Measurements from ENCODE around the gene FUZ.

DNA sequence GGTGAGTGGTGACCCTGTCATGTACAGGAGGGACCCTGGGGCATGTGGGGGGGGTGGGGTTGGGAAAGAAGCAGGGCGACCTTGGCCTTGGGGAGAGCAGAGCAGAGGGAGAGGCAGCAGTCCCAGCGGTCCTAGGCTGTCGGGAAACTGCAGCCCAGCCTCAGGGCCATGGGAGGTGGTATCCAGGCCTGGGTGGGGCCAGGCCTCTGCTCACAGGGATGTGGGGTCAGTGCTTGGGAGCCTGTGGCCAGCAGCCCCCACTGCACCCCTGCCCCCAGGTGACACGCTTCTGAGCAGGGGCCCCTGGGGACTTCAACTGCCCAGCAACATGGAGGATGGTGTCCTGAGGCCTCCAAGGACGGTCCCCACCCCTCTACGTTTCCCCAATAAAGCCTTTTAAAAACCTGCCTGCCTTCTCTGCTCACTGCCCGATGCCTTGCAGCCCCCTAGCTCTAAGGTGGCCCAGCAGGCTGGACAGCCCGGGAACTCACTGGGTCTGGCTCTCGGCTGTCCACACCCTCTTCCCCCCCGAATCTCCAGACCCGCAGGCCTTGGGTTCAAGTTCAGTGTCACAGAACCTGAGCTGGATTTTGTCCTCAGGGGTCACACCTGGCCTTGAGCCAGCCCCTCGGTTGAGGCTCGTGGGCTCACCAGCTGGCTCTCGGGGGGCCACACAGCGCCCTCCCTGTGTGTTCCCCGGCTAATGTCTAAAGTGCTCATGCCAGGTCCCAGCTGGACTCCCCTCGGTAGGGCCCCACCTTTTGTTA, 47.4 kb upstream of the FUZ start:
- TF ChIP-seq, protein P1, sequence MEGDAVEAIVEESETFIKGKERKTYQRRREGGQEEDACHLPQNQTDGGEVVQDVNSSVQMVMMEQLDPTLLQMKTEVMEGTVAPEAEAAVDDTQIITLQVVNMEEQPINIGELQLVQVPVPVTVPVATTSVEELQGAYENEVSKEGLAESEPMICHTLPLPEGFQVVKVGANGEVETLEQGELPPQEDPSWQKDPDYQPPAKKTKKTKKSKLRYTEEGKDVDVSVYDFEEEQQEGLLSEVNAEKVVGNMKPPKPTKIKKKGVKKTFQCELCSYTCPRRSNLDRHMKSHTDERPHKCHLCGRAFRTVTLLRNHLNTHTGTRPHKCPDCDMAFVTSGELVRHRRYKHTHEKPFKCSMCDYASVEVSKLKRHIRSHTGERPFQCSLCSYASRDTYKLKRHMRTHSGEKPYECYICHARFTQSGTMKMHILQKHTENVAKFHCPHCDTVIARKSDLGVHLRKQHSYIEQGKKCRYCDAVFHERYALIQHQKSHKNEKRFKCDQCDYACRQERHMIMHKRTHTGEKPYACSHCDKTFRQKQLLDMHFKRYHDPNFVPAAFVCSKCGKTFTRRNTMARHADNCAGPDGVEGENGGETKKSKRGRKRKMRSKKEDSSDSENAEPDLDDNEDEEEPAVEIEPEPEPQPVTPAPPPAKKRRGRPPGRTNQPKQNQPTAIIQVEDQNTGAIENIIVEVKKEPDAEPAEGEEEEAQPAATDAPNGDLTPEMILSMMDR (IDR thresholded peaks at IDR 0.05): no peak
- TF ChIP-seq POLR2A (IDR thresholded peaks at IDR 0.05) (no peak), POLR2AphosphoS5 (IDR thresholded peaks at IDR 0.05) (no peak), EP300 (IDR thresholded peaks at IDR 0.05) (no peak)

All from sigmoid colon (tissue), 4 donors.